HepG2 (cell line): Measurements from ENCODE around the gene PPOX. TPM values are rescaled to one million over a fixed set of nuclear protein-coding genes. Genes with fewer than 3 reads are reported as not detected.

Experiments
- AGO2 ChIP-seq: fragments of 200-400 bp; formaldehyde crosslinking; optimal IDR thresholded peaks from 2 replicates; pipeline ENCODE3; 2017; ENCODE audit warnings: mild to moderate bottlenecking, low read depth, low read length, moderate library complexity
- CREM ChIP-seq, 2 experiments: sonication (generic) in 1 of 2; formaldehyde crosslinking in 1 of 2; IDR thresholded peaks; 2 replicates each; pipeline versions ENCODE4 v1.4.0 to v1.6.1; 2016 to 2020; ENCODE audit warnings: antibody characterized with exemption in 1 of 2, mild to moderate bottlenecking in 1 of 2, missing genetic modification reagents in 1 of 2
- FOSL2 ChIP-seq: sonication (generic); formaldehyde crosslinking; IDR thresholded peaks from 2 replicates; pipeline ENCODE4 v1.4.0; 2020; ENCODE audit warnings: missing genetic modification reagents
- JDP2 ChIP-seq: sonication (generic); formaldehyde crosslinking; IDR thresholded peaks from 2 replicates; pipeline ENCODE4 v1.8.1; 2022; ENCODE audit warnings: missing genetic modification reagents, borderline replicate concordance
- KMT2B ChIP-seq: IDR thresholded peaks from 2 replicates; pipeline ENCODE4 v1.6.1; 2016; ENCODE audit warnings: missing genetic modification reagents, missing compliant biosample characterization
- NR2F1 ChIP-seq, 2 experiments: fragments of 450-650 bp in 1 of 2; formaldehyde crosslinking in 1 of 2; IDR thresholded peaks; 2 replicates each; pipeline versions ENCODE4 v1.5.0 to v1.6.1; 2016 to 2020; ENCODE audit warnings: mild to moderate bottlenecking in 1 of 2, missing compliant biosample characterization in 1 of 2, missing genetic modification reagents in 1 of 2, moderate library complexity in 1 of 2
- PCBP1 ChIP-seq: fragments of 200-400 bp; formaldehyde crosslinking; IDR thresholded peaks from 2 replicates; pipeline ENCODE4 v1.6.1; 2017; ENCODE audit warnings: mild to moderate bottlenecking, low read depth, low read length, borderline replicate concordance
- PRDM10 ChIP-seq: sonication (generic); formaldehyde crosslinking; IDR thresholded peaks from 2 replicates; pipeline ENCODE4 v1.4.0; 2020; ENCODE audit warnings: low read depth, missing genetic modification reagents
- REPIN1 ChIP-seq: sonication (generic); formaldehyde crosslinking; IDR thresholded peaks from 2 replicates; pipeline ENCODE4 v1.8.0; 2022; ENCODE audit warnings: missing genetic modification reagents, low read depth, mild to moderate bottlenecking, borderline replicate concordance
- SAFB2 ChIP-seq: sonication (generic); formaldehyde crosslinking; IDR thresholded peaks from 2 replicates; pipeline ENCODE4 v1.5.1; 2020; ENCODE audit warnings: missing genetic modification reagents, low read depth, mild to moderate bottlenecking, borderline replicate concordance
- SPEN ChIP-seq: sonication (generic); formaldehyde crosslinking; IDR thresholded peaks from 2 replicates; pipeline ENCODE4 v1.5.1; 2020; ENCODE audit warnings: low read depth, mild to moderate bottlenecking, missing genetic modification reagents
- U2AF1 ChIP-seq: fragments of 200-400 bp; formaldehyde crosslinking; optimal IDR thresholded peaks from 2 replicates; pipeline ENCODE3; 2017; ENCODE audit warnings: mild to moderate bottlenecking, low read depth, low read length
- XRCC5 ChIP-seq: fragments of 200-400 bp; formaldehyde crosslinking; optimal IDR thresholded peaks from 2 replicates; pipeline ENCODE3; 2017; ENCODE audit warnings: mild to moderate bottlenecking, low read length
- YEATS2 ChIP-seq: sonication (generic); formaldehyde crosslinking; IDR thresholded peaks from 2 replicates; pipeline ENCODE4 v1.4.0; 2020; ENCODE audit warnings: missing genetic modification reagents, borderline replicate concordance
- YEATS4 ChIP-seq: sonication (generic); formaldehyde crosslinking; IDR thresholded peaks from 2 replicates; pipeline ENCODE4 v1.4.0; 2020; ENCODE audit warnings: missing genetic modification reagents, borderline replicate concordance
- ZNF563 ChIP-seq: sonication (generic); formaldehyde crosslinking; IDR thresholded peaks from 2 replicates; pipeline ENCODE4 v1.8.0; 2022; ENCODE audit warnings: mild to moderate bottlenecking, moderate library complexity, missing genetic modification reagents
- ZNF749 ChIP-seq: sonication (generic); formaldehyde crosslinking; IDR thresholded peaks from 2 replicates; pipeline ENCODE4 v1.8.0; 2022; ENCODE audit warnings: mild to moderate bottlenecking, missing genetic modification reagents, moderate library complexity, borderline replicate concordance
- ZNF766 ChIP-seq: sonication (generic); formaldehyde crosslinking; IDR thresholded peaks from 2 replicates; pipeline ENCODE4 v1.5.0; 2020; ENCODE audit warnings: missing genetic modification reagents, borderline replicate concordance
- ZNF83 ChIP-seq: sonication (generic); formaldehyde crosslinking; IDR thresholded peaks from 2 replicates; pipeline ENCODE4 v1.4.0; 2020; ENCODE audit warnings: missing genetic modification reagents, mild to moderate bottlenecking, borderline replicate concordance
- polyA plus RNA-seq, 8 experiments: library from polyadenylated mRNA; depleted of rRNA in 3 of 8; stranded (reverse) in 7 of 8; unstranded in 1 of 8; fragments of >200 nt; fragmentation: Illumina TruSeq in 4 of 8; extraction: Trizol in 4 of 8; gene quantifications; 2 replicates each; pipeline versions ENCODE4 v1.2.1 to v1.2.3, GENCODE V29; 2011 to 2016; ENCODE audit warnings: low read depth in 4 of 8, missing spikeins in 1 of 8, mixed read lengths in 1 of 8; ENCODE audit not compliant: insufficient read depth in 1 of 8
- total RNA-seq, 5 experiments: library from RNA; depleted of rRNA; stranded (reverse); fragments of >200 nt; fragmentation: Illumina TruSeq; extraction: Trizol; gene quantifications; 2 replicates each; pipeline ENCODE4 v1.2.3, GENCODE V29; 2016; ENCODE audit warnings: low read depth in 1 of 5
- TF ChIP-seq, protein P1 (sequence below): sonication (generic); formaldehyde crosslinking; IDR thresholded peaks from 2 replicates; pipeline ENCODE4 v1.5.0; 2020; ENCODE audit warnings: mild to moderate bottlenecking, missing genetic modification reagents, borderline replicate concordance

Gene PPOX
- total and polyA plus RNA-seq, 2 of the 13 experiments (the other 11 are each of a cell fraction or from before 2014, with no cell fraction given): 15.5 to 27.7 TPM

DNA sequence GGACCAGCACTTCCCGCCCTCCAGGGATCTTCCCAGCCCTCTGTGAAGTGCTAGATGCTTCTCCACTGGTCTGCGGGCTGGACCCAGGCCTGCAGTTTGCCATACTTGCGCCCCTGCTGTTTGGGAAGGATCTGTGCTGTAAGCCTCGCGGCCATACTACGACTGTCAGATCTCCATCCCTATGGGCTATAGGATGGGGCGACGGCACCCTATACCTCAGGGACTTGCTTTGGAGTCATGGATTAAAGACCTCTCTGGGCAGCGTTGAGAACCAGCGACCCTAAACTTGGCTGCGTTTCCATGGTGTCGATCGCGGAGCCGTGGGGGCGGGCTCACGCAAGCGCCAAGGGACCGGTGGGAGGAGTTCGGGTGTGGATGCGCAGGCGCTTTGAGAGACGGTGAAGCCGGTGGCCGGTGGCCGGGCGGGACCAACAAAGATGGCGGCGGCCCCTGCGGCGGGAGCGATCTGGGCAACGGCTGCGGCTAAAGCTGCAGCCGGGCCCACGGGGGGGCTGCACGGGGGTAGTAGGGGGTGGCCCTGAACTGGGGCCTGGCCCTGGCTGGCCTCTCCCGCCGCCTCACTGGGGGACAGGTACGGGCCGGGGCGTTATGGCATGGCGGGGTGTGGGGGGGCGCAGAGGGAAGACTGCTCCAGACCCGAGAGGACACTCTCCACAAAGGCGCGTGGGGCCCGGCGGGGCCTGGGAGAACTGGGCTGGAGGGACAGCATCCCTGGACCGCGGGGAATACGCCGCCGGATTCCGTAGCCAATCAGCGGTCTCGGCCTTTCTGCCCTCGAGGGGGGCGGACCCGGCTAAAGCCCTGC, 6.9 kb upstream of the PPOX start, which contains the start of gene USP21 (continued):
- TF ChIP-seq, protein P1, sequence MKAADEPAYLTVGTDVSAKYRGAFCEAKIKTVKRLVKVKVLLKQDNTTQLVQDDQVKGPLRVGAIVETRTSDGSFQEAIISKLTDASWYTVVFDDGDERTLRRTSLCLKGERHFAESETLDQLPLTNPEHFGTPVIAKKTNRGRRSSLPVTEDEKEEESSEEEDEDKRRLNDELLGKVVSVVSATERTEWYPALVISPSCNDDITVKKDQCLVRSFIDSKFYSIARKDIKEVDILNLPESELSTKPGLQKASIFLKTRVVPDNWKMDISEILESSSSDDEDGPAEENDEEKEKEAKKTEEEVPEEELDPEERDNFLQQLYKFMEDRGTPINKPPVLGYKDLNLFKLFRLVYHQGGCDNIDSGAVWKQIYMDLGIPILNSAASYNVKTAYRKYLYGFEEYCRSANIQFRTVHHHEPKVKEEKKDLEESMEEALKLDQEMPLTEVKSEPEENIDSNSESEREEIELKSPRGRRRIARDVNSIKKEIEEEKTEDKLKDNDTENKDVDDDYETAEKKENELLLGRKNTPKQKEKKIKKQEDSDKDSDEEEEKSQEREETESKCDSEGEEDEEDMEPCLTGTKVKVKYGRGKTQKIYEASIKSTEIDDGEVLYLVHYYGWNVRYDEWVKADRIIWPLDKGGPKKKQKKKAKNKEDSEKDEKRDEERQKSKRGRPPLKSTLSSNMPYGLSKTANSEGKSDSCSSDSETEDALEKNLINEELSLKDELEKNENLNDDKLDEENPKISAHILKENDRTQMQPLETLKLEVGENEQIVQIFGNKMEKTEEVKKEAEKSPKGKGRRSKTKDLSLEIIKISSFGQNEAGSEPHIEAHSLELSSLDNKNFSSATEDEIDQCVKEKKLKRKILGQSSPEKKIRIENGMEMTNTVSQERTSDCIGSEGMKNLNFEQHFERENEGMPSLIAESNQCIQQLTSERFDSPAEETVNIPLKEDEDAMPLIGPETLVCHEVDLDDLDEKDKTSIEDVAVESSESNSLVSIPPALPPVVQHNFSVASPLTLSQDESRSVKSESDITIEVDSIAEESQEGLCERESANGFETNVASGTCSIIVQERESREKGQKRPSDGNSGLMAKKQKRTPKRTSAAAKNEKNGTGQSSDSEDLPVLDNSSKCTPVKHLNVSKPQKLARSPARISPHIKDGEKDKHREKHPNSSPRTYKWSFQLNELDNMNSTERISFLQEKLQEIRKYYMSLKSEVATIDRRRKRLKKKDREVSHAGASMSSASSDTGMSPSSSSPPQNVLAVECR (CRISPR knock-in tag): peak; percentile 58; the same call in 1 of the 2 replicates
- TF ChIP-seq XRCC5 (no peak), ZNF749 (CRISPR knock-in tag) (0 out of 2 replicates have a peak, but pooled peaks have one; percentile 41), ZNF766 (no peak), KMT2B (CRISPR knock-in tag) (peak; percentile 37; the same call in 1 of the 2 replicates), AGO2 (peak; percentile 90), NR2F1 (CRISPR knock-in tag; IDR thresholded peaks at IDR 0.05) (0 out of 4 replicates have a peak, but pooled peaks of 1 of the 2 experiments have one; percentile 26), U2AF1 (no peak), YEATS4 (CRISPR knock-in tag) (no peak), YEATS2 (peak; percentile 56), ZNF83 (CRISPR knock-in tag) (no peak), FOSL2 (CRISPR knock-in tag) (0 out of 2 replicates have a peak, but pooled peaks have one; percentile 3), JDP2 (CRISPR knock-in tag) (no peak), CREM (IDR thresholded peaks at IDR 0.05) (no peak; the same call in 1 of the 2 replicates), CREM (CRISPR knock-in tag; IDR thresholded peaks at IDR 0.05) (no peak), PCBP1 (no peak), ZNF563 (CRISPR knock-in tag) (peak; percentile 77; the same call in 1 of the 2 replicates), SPEN (CRISPR knock-in tag) (peak; percentile 34; the same call in 1 of the 2 replicates), PRDM10 (CRISPR knock-in tag) (no peak), SAFB2 (no peak; the same call in 1 of the 2 replicates), REPIN1 (no peak)
